ENCODE results near the gene PPP3CA.

DNA sequence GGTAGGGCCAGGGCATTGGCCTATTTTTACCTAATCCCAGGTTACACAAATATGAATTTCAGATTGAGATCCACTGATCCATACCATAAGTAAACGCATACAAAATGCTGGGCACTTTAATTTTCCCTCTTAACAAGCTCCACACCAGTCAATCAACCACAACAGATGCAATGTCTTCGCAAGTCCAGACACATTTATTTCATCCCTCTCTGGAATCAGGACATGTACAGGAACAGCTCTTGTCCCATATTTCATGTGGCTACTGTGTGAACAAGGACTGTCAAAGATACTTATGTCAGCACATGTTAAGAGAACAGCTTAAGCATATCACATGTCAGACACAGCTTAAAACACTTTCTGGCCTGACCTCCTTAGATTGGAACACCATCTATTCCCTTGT lies 145.9 kb downstream of the PPP3CA start:
- TF ChIP-seq, protein P1, sequence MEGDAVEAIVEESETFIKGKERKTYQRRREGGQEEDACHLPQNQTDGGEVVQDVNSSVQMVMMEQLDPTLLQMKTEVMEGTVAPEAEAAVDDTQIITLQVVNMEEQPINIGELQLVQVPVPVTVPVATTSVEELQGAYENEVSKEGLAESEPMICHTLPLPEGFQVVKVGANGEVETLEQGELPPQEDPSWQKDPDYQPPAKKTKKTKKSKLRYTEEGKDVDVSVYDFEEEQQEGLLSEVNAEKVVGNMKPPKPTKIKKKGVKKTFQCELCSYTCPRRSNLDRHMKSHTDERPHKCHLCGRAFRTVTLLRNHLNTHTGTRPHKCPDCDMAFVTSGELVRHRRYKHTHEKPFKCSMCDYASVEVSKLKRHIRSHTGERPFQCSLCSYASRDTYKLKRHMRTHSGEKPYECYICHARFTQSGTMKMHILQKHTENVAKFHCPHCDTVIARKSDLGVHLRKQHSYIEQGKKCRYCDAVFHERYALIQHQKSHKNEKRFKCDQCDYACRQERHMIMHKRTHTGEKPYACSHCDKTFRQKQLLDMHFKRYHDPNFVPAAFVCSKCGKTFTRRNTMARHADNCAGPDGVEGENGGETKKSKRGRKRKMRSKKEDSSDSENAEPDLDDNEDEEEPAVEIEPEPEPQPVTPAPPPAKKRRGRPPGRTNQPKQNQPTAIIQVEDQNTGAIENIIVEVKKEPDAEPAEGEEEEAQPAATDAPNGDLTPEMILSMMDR (IDR thresholded peaks at IDR 0.05; ENCODE audit: low read length): no peak
- TF ChIP-seq EZH2 (IDR thresholded peaks at IDR 0.05; ENCODE audit: borderline replicate concordance, low read length): no peak
